HG03378 (cell line): ENCODE measurements around the gene TMPRSS13.
"Not testable (repeated sequence)": the region's sequence is repeated elsewhere in the genome, so short reads cannot be mapped to it uniquely, and the experiment has no call there.

Experiments used
- ATAC-seq: cut with Tn5 transposase; IDR thresholded peaks from one replicate; pipeline ENCODE4 v1.9.1; 2021; ENCODE audit warnings: mild to moderate bottlenecking, moderate library complexity; ENCODE audit not compliant: unreplicated experiment

The TMPRSS13 gene

GRCh38 chr11:117950993-117951961 lies 22.1 kb upstream of the TMPRSS13 start:
- ATAC-seq = peak; percentile 39

DNA sequence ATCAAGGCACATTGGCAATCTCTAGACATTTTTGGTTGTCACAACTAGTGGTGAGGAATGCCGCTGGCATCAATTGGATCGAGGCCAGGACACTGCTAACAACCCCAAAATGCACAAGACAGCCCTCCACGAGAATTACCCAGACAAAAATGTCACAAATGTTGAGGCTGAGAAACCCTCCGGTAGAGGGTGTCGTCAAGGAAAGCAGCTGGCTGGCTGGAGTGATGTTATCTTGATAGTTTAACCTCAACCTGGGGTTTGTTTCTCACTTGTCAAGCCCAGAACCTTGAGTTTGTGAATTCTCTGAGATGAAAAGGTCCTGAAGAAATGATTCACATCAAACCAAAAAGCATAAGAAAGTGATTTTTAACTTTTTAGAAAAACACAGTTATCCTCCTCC lies 21.1 kb upstream of the TMPRSS13 start:
- no peak for ATAC-seq

DNA sequence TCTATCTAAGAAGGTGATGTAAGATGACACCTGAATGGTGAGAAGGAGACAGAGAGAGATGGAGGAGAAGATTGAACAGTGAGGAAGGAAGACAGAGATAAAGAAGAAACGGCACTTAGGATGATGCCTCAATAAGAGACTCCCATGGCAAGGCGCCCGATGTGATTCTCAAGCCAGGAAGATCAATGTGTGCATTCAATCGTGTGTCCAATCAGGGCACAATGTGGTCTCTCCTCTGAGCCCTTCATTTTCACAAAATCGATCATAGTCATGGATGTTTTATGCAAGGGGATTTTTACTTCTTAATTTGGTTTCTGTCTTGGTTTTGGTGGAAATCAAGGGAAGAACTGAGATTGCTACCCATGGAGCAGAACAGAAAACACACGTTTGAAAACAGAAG lies 19.9 kb upstream of the TMPRSS13 start:
- ATAC-seq = no peak

DNA sequence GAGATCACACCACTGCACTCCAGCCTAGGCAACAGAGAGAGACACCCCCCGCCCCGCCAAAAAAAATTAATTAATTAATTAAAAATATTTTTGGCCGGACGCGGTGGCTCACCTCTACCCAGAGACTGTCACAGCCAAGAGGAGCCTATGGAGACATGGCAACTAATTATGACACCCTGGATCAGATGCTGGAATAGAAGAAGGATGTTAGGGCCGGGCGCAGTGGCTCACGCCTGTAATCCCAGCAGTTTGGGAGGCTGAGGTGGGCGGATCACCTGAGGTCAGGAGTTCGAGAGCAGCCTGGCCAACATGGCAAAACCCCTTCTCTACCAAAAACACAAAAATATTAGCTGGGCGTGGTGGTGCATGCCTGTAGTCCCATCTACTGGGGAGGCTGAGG lies 19.3 kb upstream of the TMPRSS13 start:
- not testable (repeated sequence) for ATAC-seq

GRCh38 chr11:117947751-117948150 lies 18.5 kb upstream of the TMPRSS13 start:
- ATAC-seq = not testable (repeated sequence)

GRCh38 chr11:117946842-117947526 lies 17.8 kb upstream of the TMPRSS13 start:
- ATAC-seq = no peak

DNA sequence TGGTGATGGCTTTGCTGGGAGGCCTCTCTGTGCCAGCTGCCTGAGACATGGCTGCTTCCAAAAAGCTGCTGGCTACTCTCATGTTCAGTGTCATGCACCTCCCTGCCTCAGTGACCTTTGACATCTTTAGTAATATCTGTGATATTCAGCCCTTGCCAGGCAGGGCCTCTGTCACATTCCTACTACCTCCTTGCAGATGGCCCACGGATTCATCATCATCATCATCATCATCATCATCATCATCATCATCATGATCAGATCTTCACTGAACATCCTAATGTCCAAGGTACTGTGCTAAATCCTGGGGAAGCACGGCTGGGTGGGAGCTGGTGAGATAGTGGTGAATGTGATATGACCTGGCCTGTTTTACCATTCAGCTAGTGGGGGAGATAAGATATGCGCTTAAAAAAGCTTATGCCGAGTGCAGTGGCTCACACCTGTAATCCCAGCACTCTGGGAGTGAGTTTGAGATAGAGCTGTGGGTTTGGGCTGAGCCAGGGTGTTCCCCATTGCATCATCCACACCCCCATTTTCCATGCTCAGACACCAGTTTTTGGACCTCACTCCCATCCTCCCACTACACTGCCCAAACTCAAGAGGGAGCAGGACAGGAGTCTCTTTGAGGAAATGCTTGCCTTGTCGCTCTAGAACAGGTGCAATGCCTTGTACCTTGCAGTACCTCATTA lies 17.1 kb upstream of the TMPRSS13 start:
- ATAC-seq = no peak

- no peak for ATAC-seq
Measured at GRCh38 chr11:117945047-117945810, 16.0 kb upstream of the TMPRSS13 start.

DNA sequence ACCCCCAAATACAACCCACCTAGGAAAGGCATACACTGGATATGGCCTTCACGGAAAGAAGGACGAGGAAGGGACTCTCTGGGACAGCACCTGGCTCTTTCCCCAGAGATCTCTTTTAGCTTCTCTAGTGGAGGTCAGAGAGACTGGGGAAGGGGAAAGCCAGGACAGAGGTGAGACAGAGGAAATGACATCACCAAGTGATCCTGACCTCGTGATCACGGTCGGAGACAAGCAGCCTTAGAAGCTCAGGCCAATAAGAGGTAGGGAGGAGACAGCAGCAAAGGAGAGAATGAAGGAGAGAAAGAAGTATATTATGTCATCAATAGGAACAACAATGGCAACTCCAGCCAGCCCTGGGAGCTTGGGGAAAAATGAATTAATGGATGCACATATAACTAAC lies 15.4 kb upstream of the TMPRSS13 start:
- ATAC-seq = no peak

DNA sequence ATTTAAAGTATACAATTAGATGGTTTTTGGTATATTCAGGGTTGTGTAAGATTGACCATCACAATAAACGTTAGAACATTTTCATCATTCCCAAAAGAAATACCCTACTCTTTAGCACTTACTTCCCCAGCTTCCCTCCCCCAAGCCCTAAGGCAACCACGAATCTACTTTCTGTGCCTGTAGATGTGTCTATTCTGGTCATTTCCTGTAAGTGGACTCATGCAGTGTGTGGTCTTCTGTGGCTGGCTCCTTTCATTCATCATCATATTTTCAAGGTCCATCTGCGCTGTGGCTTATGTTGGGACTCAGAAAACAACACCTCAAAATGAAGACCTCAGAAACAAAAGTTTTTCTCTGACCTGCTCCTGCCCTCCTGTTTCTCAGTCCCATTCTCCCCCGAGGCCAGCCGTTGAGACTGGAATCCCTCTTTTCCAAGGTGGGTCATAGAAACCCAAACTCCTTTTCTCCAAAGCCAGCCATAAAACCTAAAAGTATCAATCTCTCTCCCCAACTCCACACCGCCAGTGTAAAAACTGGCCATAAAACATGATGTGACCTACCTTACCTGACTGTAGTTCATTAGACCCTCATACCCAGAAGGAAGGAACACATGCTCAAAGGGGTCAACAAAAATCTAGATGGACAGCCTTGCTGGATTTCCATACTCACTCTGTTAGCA lies 12.9 kb upstream of the TMPRSS13 start:
- ATAC-seq = no peak

- no peak for ATAC-seq
Measured at GRCh38 chr11:117941163-117941707, 12.0 kb upstream of the TMPRSS13 start.

DNA sequence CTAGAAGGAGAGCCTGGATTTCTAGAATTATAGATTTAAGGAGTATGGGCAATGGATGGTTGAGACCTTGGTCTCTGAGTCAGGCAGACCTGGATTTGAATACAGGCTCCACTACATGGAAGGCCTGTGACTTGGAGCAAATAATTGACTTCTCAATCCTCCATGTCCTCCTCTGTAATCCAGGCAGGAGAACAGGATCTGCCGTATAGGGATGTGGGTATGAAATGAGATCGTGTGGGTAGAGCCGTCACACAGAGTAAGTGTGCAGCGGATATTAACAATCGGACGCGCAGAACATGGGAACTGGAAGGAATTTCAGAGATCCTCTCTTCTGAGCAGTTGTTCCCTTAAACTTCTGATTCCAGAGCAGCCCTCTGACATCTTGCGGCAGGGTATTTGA lies 11.5 kb upstream of the TMPRSS13 start:
- ATAC-seq = no peak

DNA sequence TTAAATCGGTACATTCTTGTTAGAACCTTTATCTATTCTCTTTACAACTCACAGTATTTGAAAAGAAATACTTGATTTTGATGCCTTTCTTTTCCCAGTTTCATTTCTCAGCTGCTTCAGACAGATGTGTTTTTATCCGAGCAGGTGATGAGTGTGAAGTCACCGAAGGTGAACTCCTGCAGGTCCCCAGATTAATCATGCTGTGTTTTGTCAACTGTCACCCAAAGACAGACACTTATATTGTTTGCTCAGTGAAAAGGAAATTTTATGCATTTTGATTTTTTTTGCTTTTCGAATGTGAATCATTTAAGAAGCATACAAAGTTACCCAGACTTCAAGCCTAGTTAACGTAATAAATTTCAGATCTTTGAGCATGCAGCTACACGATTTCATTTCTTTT lies 7.8 kb upstream of the TMPRSS13 start:
- no peak for ATAC-seq

DNA sequence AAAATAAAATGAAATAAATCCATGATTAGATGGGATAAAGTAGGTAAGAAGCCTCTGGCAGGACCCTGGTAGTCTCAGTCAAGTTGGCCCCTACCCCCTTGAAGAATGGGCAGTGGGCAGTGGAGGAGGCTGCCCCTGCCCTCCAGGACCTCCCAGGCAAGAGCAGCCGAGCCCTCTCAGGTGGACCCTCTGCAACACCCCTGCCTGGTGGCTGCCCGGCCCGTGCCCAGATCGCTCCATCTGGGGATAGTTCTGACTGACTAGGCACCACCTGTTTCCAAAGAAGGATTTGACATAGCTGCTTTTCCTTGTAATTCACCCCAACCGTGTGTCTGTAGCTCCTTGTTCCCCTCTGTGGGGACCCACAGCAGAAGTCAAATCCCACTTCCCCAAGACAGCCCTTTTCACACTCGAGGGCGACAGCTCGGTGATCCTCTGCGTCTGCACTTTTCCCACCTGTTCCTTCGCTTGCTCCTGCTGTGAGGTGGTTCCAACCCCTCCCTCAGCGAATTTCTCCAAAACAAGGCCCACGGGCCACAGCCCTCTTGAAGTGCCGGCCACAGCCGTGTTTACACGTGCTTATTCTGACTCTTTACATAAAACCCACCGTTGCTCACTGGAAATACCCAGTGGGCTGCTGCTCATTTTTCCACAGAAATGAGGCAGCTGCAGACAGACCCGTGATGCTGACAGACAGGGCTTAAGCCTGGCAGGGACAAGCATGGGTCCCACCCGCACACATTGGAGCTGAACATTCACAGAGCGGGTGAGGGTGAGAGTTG lies 5.5 kb upstream of the TMPRSS13 start:
- ATAC-seq = no peak

GRCh38 chr11:117933930-117934329 lies 4.7 kb upstream of the TMPRSS13 start:
- ATAC-seq = no peak

DNA sequence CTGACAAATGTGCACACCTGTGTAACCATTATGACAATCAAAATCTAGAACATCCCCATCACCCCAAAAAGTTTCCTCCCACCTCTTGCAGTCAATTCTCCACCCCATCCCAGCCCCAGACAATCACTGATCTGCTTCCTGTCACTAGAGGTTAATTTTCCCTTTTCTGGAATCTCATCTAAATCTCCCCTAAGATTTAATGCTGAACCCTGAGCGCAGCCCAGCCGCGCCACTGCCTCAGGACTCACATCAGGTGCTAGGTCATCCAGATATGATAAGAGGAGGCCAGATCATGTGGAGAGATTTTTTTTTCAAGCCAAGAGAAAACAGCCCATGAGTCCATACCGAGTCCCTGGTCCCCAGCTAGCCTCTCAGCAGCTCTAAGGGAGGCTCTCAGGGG lies 4.3 kb upstream of the TMPRSS13 start:
- no peak for ATAC-seq

- ATAC-seq = no peak
Measured at GRCh38 chr11:117932947-117933346, 3.7 kb upstream of the TMPRSS13 start.

GRCh38 chr11:117932426-117932825 lies 3.2 kb upstream of the TMPRSS13 start:
- ATAC-seq = no peak

DNA sequence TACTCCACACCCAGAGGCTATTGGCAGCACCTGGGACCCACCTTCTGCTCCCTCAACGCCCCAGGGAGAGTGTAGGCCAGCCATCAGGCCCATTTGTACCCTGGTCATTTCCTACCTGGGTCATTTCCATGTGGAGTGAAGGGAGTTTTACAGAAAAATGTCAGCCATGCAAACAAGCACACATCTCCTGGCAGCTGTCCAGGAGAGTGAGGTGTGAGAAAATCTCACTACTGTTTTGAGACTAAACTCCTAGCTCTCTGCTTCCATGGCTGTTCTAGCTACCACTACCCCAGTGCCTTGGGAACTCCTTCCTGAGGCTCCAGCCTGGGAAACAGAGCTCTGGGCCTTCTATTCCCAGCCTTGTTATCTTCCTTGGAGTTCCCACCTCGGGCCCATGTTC lies 2.8 kb upstream of the TMPRSS13 start:
- peak; percentile 63 for ATAC-seq
